ENCODE measurements around the gene HLF. TPM values are rescaled to one million over a fixed set of nuclear protein-coding genes. Genes with fewer than 3 reads are reported as not detected.

The HLF gene
- total and polyA plus RNA-seq, 2 experiments from 2014 or later = 0.28 TPM; not detected in 1

GRCh38 chr17:55322453-55322985 is 57.8 kb downstream of the HLF start (continued):
- TF ChIP-seq ZNF462 (CRISPR knock-in tag; IDR thresholded peaks at IDR 0.05) (no peak), POLR2AphosphoS5 (IDR thresholded peaks at IDR 0.05; ENCODE audit: low read depth) (no peak), NANOG (IDR thresholded peaks at IDR 0.05; ENCODE audit: borderline replicate concordance) (no peak), ZNF114 (CRISPR knock-in tag; IDR thresholded peaks at IDR 0.05) (no peak), ZNF331 (CRISPR knock-in tag; IDR thresholded peaks at IDR 0.05; ENCODE audit: low read depth) (no peak)

- DNase-seq (ENCODE audit: low spot score) (no peak), ATAC-seq (no peak)
- H4K20me1 ChIP-seq (replicated peaks; ENCODE audit: insufficient read depth) = no peaks in the 10 kb centered on the region
- H3K4me3 ChIP-seq = no peak overlapping the region
- H3F3A ChIP-seq (replicated peaks; ENCODE audit: low read depth) = no peaks in the 10 kb centered on the region
- no peak overlapping the region for H3K27ac Mint-ChIP-seq
- H3K9me2 ChIP-seq (ENCODE audit: insufficient read depth) = no peaks in the 10 kb centered on the region
- no peak overlapping the region for H3K27ac ChIP-seq (ENCODE audit: low read depth)
- no peaks in the 10 kb centered on the region for H3K4me1 ChIP-seq (ENCODE audit: insufficient read depth)
- no peaks in the 10 kb centered on the region; the same call in 1 of the 3 replicates for H3K9me3 Mint-ChIP-seq
- no peaks in the 10 kb centered on the region for H3K27me3 Mint-ChIP-seq (ENCODE audit: insufficient read depth, low read depth, poor library complexity)
- no peaks in the 10 kb centered on the region for H3K36me3 Mint-ChIP-seq (ENCODE audit: low read depth)
- no peaks in the 10 kb centered on the region for H3K27me3 ChIP-seq (ENCODE audit: insufficient read depth)
- H3K4me1 Mint-ChIP-seq = no peaks in the 10 kb centered on the region
- H2AFZ ChIP-seq = no peak overlapping the region
- H3K4me2 ChIP-seq = no peak overlapping the region
- no peaks in the 10 kb centered on the region for H3K79me2 ChIP-seq (replicated peaks; ENCODE audit: insufficient read depth)
- H3K36me3 ChIP-seq (ENCODE audit: insufficient read depth) = no peaks in the 10 kb centered on the region
- no peak overlapping the region for H3K4me3 Mint-ChIP-seq
- TF ChIP-seq EZH2phosphoT487 (IDR thresholded peaks at IDR 0.05; ENCODE audit: unreplicated experiment) (no peak), NANOG (IDR thresholded peaks at IDR 0.05; ENCODE audit: borderline replicate concordance) (no peak), POLR2AphosphoS5 (IDR thresholded peaks at IDR 0.05; ENCODE audit: low read depth) (no peak), ETS1 (IDR thresholded peaks at IDR 0.05) (no peak), ZNF331 (CRISPR knock-in tag; IDR thresholded peaks at IDR 0.05; ENCODE audit: low read depth) (no peak), ZNF114 (CRISPR knock-in tag; IDR thresholded peaks at IDR 0.05) (no peak), REST (IDR thresholded peaks at IDR 0.05; ENCODE audit: unreplicated experiment) (no peak), EZH2 (IDR thresholded peaks at IDR 0.05; ENCODE audit: low read depth, unreplicated experiment) (no peak)
These were observed 58.9 kb downstream of the HLF start for GRCh38 chr17:55323518-55324295.

All from GM23338 (cell line).